Parathyroid adenoma (tissue), 2 donors: ENCODE results near the gene DFFB.

Source experiments
- H2AFZ ChIP-seq: fragments of 300-600 bp; sonication (generic); one replicate; pipeline ENCODE4 v1.7.0; 2017; ENCODE audit warnings: antibody characterized with exemption, mild to moderate bottlenecking
- H3K27ac ChIP-seq: fragments of 300-600 bp; sonication (generic); one replicate; pipeline ENCODE4 v1.7.0; 2017
- H3K27me3 ChIP-seq: fragments of 300-600 bp; sonication (generic); one replicate; pipeline ENCODE4 v1.7.0; 2017; ENCODE audit warnings: low read length; ENCODE audit not compliant: control insufficient read depth, insufficient read depth
- H3K36me3 ChIP-seq: fragments of 300-600 bp; sonication (generic); one replicate; pipeline ENCODE4 v1.7.0; 2017; ENCODE audit warnings: low read length; ENCODE audit not compliant: control insufficient read depth, insufficient read depth
- H3K4me1 ChIP-seq: fragments of 300-600 bp; sonication (generic); one replicate; pipeline ENCODE4 v1.7.0; 2017; ENCODE audit warnings: control low read depth
- H3K4me2 ChIP-seq: fragments of 300-600 bp; sonication (generic); one replicate; pipeline ENCODE4 v1.7.0; 2017; ENCODE audit warnings: low read length
- H3K4me3 ChIP-seq: fragments of 300-600 bp; sonication (generic); one replicate; pipeline ENCODE4 v1.7.0; 2017; ENCODE audit warnings: low read depth, low read length
- H3K79me2 ChIP-seq: fragments of 300-600 bp; sonication (generic); one replicate; pipeline ENCODE4 v1.7.0; 2017; ENCODE audit warnings: control low read depth
- H3K9ac ChIP-seq: fragments of 300-600 bp; sonication (generic); one replicate; pipeline ENCODE4 v1.7.0; 2017; ENCODE audit warnings: mild to moderate bottlenecking
- H3K9me3 ChIP-seq: fragments of 300-600 bp; sonication (generic); one replicate; pipeline ENCODE4 v1.7.0; 2017; ENCODE audit warnings: low read length; ENCODE audit not compliant: control insufficient read depth
- TF ChIP-seq, protein P1 (sequence below): fragments of 300-600 bp; sonication (generic); IDR thresholded peaks from one replicate; pipeline ENCODE4 v1.7.0; 2017; ENCODE audit warnings: antibody characterized with exemption, mild to moderate bottlenecking
- donor health status: primary hyperparathyroidism.

The DFFB gene

DNA sequence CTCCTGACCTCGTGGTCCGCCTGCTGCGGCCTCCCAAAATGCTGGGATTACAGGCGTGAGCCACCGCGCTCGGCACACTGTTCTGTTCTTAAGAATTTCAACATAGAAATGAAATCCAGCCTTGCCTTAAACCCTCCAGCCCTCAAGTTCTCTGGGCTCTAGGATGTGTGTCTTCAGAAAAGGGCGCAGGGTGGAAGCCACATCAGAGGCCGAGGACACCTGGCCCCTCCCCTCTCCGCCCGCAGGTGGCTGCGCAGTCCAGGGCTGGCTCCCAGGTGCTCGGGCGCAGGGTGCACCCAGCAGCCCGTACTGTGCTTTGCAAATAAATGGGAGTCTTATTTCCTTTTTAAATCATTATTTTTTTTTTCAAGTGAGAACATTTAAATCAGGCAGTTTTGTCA, 44.8 kb downstream of the DFFB start:
- Histone ChIP-seq H3K36me3 (no peaks in the 10 kb centered on the region), H3K4me3 (no peak overlapping the region), H2AFZ (no peak overlapping the region), H3K9ac (no peak overlapping the region), H3K4me2 (no peak overlapping the region), H3K27ac (no peak overlapping the region), H3K4me1 (no peaks in the 10 kb centered on the region), H3K27me3 (no peaks in the 10 kb centered on the region), H3K79me2 (peaks cover 12% of the 10 kb centered on the region), H3K9me3 (no peaks in the 10 kb centered on the region)
- TF ChIP-seq, protein P1, sequence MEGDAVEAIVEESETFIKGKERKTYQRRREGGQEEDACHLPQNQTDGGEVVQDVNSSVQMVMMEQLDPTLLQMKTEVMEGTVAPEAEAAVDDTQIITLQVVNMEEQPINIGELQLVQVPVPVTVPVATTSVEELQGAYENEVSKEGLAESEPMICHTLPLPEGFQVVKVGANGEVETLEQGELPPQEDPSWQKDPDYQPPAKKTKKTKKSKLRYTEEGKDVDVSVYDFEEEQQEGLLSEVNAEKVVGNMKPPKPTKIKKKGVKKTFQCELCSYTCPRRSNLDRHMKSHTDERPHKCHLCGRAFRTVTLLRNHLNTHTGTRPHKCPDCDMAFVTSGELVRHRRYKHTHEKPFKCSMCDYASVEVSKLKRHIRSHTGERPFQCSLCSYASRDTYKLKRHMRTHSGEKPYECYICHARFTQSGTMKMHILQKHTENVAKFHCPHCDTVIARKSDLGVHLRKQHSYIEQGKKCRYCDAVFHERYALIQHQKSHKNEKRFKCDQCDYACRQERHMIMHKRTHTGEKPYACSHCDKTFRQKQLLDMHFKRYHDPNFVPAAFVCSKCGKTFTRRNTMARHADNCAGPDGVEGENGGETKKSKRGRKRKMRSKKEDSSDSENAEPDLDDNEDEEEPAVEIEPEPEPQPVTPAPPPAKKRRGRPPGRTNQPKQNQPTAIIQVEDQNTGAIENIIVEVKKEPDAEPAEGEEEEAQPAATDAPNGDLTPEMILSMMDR = no peak

DNA sequence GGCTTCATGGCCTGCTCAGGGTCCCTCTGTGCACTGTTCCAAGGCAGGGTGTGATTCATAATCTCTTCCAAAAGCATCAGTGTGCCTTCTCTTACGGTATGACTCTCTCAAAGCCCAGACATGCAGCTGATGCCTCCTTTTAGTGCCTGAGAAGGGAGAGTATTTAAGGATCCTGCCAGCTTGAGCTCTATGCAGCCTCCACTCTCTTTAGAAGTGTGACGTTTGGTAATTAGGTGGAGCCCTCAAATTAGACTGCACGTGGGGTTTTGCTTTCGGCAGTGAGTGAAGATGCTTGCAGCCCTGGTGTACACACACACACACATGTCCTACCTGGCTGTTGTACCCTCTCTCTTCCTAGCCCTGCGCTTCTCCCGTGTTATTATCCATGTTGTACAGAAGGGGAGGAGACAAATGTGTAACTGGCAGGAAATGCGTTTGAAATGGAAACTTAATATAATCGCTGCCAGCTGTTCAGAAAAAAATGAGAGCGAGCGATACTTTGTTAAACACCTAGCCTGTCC, 45.4 kb downstream of the DFFB start:
- no peak overlapping the region for H3K27ac ChIP-seq

GRCh38 chr1:3903141-3904005, 46.1 kb downstream of the DFFB start:
- H3K36me3 ChIP-seq = no peaks in the 10 kb centered on the region
- no peaks in the 10 kb centered on the region for H3K9me3 ChIP-seq
- H3K9ac ChIP-seq = no peak overlapping the region
- no peak overlapping the region for H3K27ac ChIP-seq
- H3K27me3 ChIP-seq = no peaks in the 10 kb centered on the region
- no peak overlapping the region for H3K4me2 ChIP-seq
- peaks cover 8% of the 10 kb centered on the region for H3K79me2 ChIP-seq
- TF ChIP-seq, protein P1 = no peak
- H3K4me3 ChIP-seq = no peak overlapping the region
- no peaks in the 10 kb centered on the region for H3K4me1 ChIP-seq
- no peak overlapping the region for H2AFZ ChIP-seq

More for the DNA sequence above, 45.4 kb downstream of the DFFB start:
- Histone ChIP-seq H3K9me3 (no peaks in the 10 kb centered on the region), H3K36me3 (no peaks in the 10 kb centered on the region), H3K27me3 (no peaks in the 10 kb centered on the region), H3K9ac (no peak overlapping the region), H2AFZ (no peak overlapping the region), H3K79me2 (peaks cover 12% of the 10 kb centered on the region), H3K4me1 (no peaks in the 10 kb centered on the region), H3K4me3 (no peak overlapping the region), H3K4me2 (no peak overlapping the region)
- TF ChIP-seq, protein P1 = no peak

DNA sequence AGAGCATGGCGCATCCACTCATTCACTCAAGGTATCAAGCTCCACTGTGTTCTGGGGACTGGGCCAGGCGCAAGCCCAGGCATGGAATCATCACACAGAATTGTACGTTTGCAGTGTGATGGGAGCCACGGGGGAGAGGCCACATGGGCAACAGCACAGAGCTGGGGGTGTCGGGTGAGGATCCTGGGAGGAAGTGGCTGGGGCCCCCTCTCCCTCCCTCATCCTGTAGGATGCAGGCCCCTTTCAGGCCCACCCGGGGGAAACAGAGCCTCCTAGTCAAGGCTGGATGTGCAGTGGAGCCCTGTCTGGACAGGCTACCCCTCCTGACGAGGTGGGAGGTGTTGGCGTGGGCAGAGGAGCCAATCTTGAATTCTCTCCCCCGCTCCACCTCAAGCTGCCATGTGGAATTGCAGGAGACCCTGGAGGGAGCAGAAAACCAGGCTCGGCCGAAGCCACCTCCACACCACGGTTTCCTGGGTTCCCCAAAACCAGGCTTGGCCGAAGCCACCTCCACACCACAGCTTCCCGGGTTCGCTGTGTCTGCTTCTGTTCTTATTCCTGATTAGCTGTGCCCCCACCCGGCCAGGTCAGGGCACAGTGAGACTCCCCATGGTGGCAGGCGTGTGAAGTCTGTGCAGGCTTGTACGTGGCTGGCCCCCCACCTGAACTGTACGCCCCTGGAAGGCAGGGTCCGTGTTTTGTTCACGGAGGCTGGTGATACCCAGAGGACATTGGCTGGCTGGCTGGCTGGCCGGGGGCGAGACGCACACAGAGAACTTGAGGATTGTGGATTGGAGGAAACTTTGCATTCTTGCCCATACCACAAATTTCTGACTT, 46.9 kb downstream of the DFFB start:
- Histone ChIP-seq H3K27me3 (no peaks in the 10 kb centered on the region), H3K27ac (no peak overlapping the region), H3K79me2 (peaks cover 5% of the 10 kb centered on the region), H3K9me3 (no peaks in the 10 kb centered on the region), H2AFZ (no peak overlapping the region), H3K4me1 (no peaks in the 10 kb centered on the region), H3K9ac (no peak overlapping the region), H3K36me3 (no peaks in the 10 kb centered on the region), H3K4me2 (no peak overlapping the region), H3K4me3 (no peak overlapping the region)
- TF ChIP-seq, protein P1 = no peak
